GM23338 (cell line): ENCODE measurements around the gene MYLK. TPM values are rescaled to one million over a fixed set of nuclear protein-coding genes. Genes with fewer than 3 reads are reported as not detected.

Experiments
- ATAC-seq: fragments of 200-7000 bp; cut with Tn5 transposase; 3 replicates; pipeline ENCODE4 v1.9.1; 2020
- DNase-seq: peaks from one replicate; pipeline ENCODE4 v3.0.0-alpha.2; 2015; ENCODE audit warnings: low spot score
- H2AFZ ChIP-seq: fragments of 200-600 bp; sonication (generic); 2 replicates; pipeline ENCODE4 v1.8.0; 2016; ENCODE audit warnings: antibody characterized with exemption, mild to moderate bottlenecking, moderate library complexity
- H3F3A ChIP-seq: fragments of 200-600 bp; sonication (generic); replicated peaks from 2 replicates; pipeline ENCODE4 v1.8.0; 2017; ENCODE audit warnings: antibody characterized with exemption, mixed run types, low read depth
- H3K27ac ChIP-seq: fragments of 200-600 bp; sonication (generic); 2 replicates; pipeline ENCODE4 v1.6.1; 2016; ENCODE audit warnings: low read depth
- H3K27me3 ChIP-seq: fragments of 200-600 bp; sonication (generic); 2 replicates; pipeline ENCODE4 v1.8.0; 2016; ENCODE audit warnings: mild to moderate bottlenecking, mixed run types, moderate library complexity; ENCODE audit not compliant: insufficient read depth
- H3K36me3 ChIP-seq: fragments of 200-600 bp; sonication (generic); 2 replicates; pipeline ENCODE4 v1.8.0; 2016; ENCODE audit warnings: mild to moderate bottlenecking; ENCODE audit not compliant: insufficient read depth
- H3K4me1 ChIP-seq: fragments of 200-600 bp; sonication (generic); 2 replicates; pipeline ENCODE4 v1.8.0; 2016; ENCODE audit warnings: mild to moderate bottlenecking, moderate library complexity; ENCODE audit not compliant: insufficient read depth
- H3K4me2 ChIP-seq: fragments of 200-600 bp; sonication (generic); 2 replicates; pipeline ENCODE4 v1.7.1; 2017; ENCODE audit warnings: mixed run types
- H3K4me3 ChIP-seq: fragments of 200-600 bp; sonication (generic); 2 replicates; pipeline ENCODE4 v1.6.1; 2016; ENCODE audit warnings: mixed run types
- H3K79me2 ChIP-seq: fragments of 200-600 bp; sonication (generic); replicated peaks from 2 replicates; pipeline ENCODE4 v1.8.0; 2017; ENCODE audit warnings: mild to moderate bottlenecking; ENCODE audit not compliant: insufficient read depth
- H3K9me2 ChIP-seq: fragments of 200-600 bp; sonication (generic); 2 replicates; pipeline ENCODE4 v1.8.0; 2017; ENCODE audit not compliant: insufficient read depth
- H4K20me1 ChIP-seq: fragments of 200-600 bp; sonication (generic); replicated peaks from 2 replicates; pipeline ENCODE4 v1.8.0; 2017; ENCODE audit warnings: mild to moderate bottlenecking; ENCODE audit not compliant: insufficient read depth
- H3K27ac Mint-ChIP-seq: 2 replicates; pipeline ENCODE4 v1.8.0; 2020; ENCODE audit warnings: inconsistent platforms, mild to moderate bottlenecking, moderate library complexity, mixed read lengths
- H3K27me3 Mint-ChIP-seq: 3 replicates; pipeline ENCODE4 v1.8.0; 2022; ENCODE audit warnings: low read depth, mild to moderate bottlenecking, moderate library complexity, mixed read lengths, inconsistent platforms; ENCODE audit not compliant: insufficient read depth, poor library complexity
- H3K36me3 Mint-ChIP-seq: 3 replicates; pipeline ENCODE4 v1.8.0; 2021; ENCODE audit warnings: low read depth, mild to moderate bottlenecking, inconsistent platforms, moderate library complexity, mixed read lengths
- H3K4me1 Mint-ChIP-seq: 3 replicates; pipeline ENCODE4 v1.8.0; 2020; ENCODE audit warnings: mild to moderate bottlenecking, inconsistent platforms, mixed read lengths
- H3K4me3 Mint-ChIP-seq: 3 replicates; pipeline ENCODE4 v1.8.0; 2021; ENCODE audit warnings: moderate library complexity, mild to moderate bottlenecking, inconsistent platforms, mixed read lengths
- H3K9me3 Mint-ChIP-seq: 3 replicates; pipeline ENCODE4 v1.8.0; 2020; ENCODE audit warnings: moderate library complexity, mild to moderate bottlenecking, inconsistent platforms, mixed read lengths
- CREB1 ChIP-seq: fragments of 250-450 bp; sonication (Bioruptor Pico); IDR thresholded peaks from 2 replicates; pipeline ENCODE4 v1.5.0; 2020; ENCODE audit warnings: low read depth, mild to moderate bottlenecking, moderate library complexity
- CTCF ChIP-seq, 2 experiments: fragments of 200-600 bp in 1 of 2; sonication (generic) in 1 of 2; conservative IDR thresholded peaks; 2 replicates each; pipeline versions ENCODE4 v1.5.1 to v1.6.1; 2016 to 2017; ENCODE audit warnings: antibody characterized with exemption in 2 of 2, low read depth in 2 of 2, mild to moderate bottlenecking in 2 of 2, moderate library complexity in 1 of 2
- EZH2 ChIP-seq: fragments of 200-600 bp; sonication (generic); IDR thresholded peaks from one replicate; pipeline ENCODE4 v1.8.0; 2017; ENCODE audit warnings: antibody characterized with exemption, mild to moderate bottlenecking, low read depth; ENCODE audit not compliant: unreplicated experiment
- EZH2phosphoT487 ChIP-seq: fragments of 200-600 bp; sonication (generic); IDR thresholded peaks from one replicate; pipeline ENCODE4 v1.8.1; 2018; ENCODE audit warnings: antibody characterized with exemption; ENCODE audit not compliant: unreplicated experiment
- JUNB ChIP-seq: IDR thresholded peaks from one replicate; pipeline ENCODE4 v1.6.1; 2016; ENCODE audit warnings: antibody characterized with exemption; ENCODE audit not compliant: unreplicated experiment
- NANOG ChIP-seq: IDR thresholded peaks from 2 replicates; pipeline ENCODE4 v1.6.1; 2016; ENCODE audit warnings: antibody characterized with exemption, borderline replicate concordance
- REST ChIP-seq: IDR thresholded peaks from one replicate; pipeline ENCODE4 v1.6.1; 2018; ENCODE audit warnings: antibody characterized with exemption; ENCODE audit not compliant: unreplicated experiment
- ZNF331 ChIP-seq: fragments of 250-450 bp; sonication (Bioruptor Pico); IDR thresholded peaks from 2 replicates; pipeline ENCODE4 v1.5.0; 2020; ENCODE audit warnings: low read depth, mild to moderate bottlenecking, moderate library complexity
- ZNF462 ChIP-seq: fragments of 250-450 bp; sonication (Bioruptor Pico); IDR thresholded peaks from 2 replicates; pipeline ENCODE4 v1.5.0; 2020; ENCODE audit warnings: mild to moderate bottlenecking, moderate library complexity
- polyA plus RNA-seq: library from polyadenylated mRNA; unstranded; fragments of >200 nt; fragmentation: Nextera tagmentation; extraction: Ambion mirVana; gene quantifications from 2 replicates; pipeline ENCODE4 v1.2.1, GENCODE V29; 2016
- total RNA-seq: library from RNA; depleted of rRNA; stranded (reverse); fragments of >200 nt; shearing (Covaris generic); gene quantifications from 2 replicates; pipeline ENCODE4 v1.2.3, GENCODE V29; 2014

The MYLK gene
- total and polyA plus RNA-seq, 2 experiments from 2014 or later = 11.5 to 17.9 TPM

- no peak for TF ChIP-seq ZNF331 (CRISPR knock-in tag)
- TF ChIP-seq EZH2phosphoT487 = no peak
- no peak for TF ChIP-seq NANOG
These were observed 213.4 kb downstream of the MYLK start (continued) for GRCh38 chr3:123670743-123671142.

- DNase-seq (no peak), ATAC-seq (no peak)
- Histone ChIP-seq H3K9me2 (no peaks in the 10 kb centered on the region), H2AFZ (no peak overlapping the region), H4K20me1 (no peaks in the 10 kb centered on the region), H3K36me3 (no peaks in the 10 kb centered on the region), H3K4me1 (no peaks in the 10 kb centered on the region), H3F3A (no peaks in the 10 kb centered on the region), H3K4me3 (no peak overlapping the region), H3K4me2 (no peak overlapping the region), H3K27me3 (no peaks in the 10 kb centered on the region), H3K27ac (no peak overlapping the region), H3K79me2 (no peaks in the 10 kb centered on the region)
- H3K27me3 Mint-ChIP-seq = peaks cover 6% of the 10 kb centered on the region
- no peak overlapping the region for H3K27ac Mint-ChIP-seq
- H3K4me1 Mint-ChIP-seq = peaks cover 4% of the 10 kb centered on the region; the same call in 2 of the 3 replicates
- TF ChIP-seq ZNF331 (CRISPR knock-in tag) (no peak), EZH2 (no peak), EZH2phosphoT487 (no peak), REST (no peak), CTCF (conservative IDR thresholded peaks at IDR 0.05; ENCODE audit: low read depth in 2 of 2) (no peak), JUNB (no peak), CREB1 (CRISPR knock-in tag) (no peak)
- no peaks in the 10 kb centered on the region for H3K9me3 Mint-ChIP-seq
- H3K36me3 Mint-ChIP-seq = no peaks in the 10 kb centered on the region; the same call in 2 of the 3 replicates
- no peak overlapping the region for H3K4me3 Mint-ChIP-seq
These were observed 215.2 kb downstream of the MYLK start for GRCh38 chr3:123668906-123669305.

GRCh38 chr3:123667784-123668183, 216.3 kb downstream of the MYLK start:
- no peak overlapping the region for H3K4me3 Mint-ChIP-seq
- Histone ChIP-seq H3K36me3 (no peaks in the 10 kb centered on the region), H3K4me2 (no peak overlapping the region), H4K20me1 (no peaks in the 10 kb centered on the region), H3K79me2 (no peaks in the 10 kb centered on the region), H3K4me1 (no peaks in the 10 kb centered on the region), H3K4me3 (no peak overlapping the region), H3F3A (no peaks in the 10 kb centered on the region), H3K27ac (no peak overlapping the region), H3K9me2 (no peaks in the 10 kb centered on the region), H3K27me3 (no peaks in the 10 kb centered on the region), H2AFZ (no peak overlapping the region)
- no peaks in the 10 kb centered on the region; the same call in 2 of the 3 replicates for H3K4me1 Mint-ChIP-seq
- peaks cover 11% of the 10 kb centered on the region for H3K27me3 Mint-ChIP-seq
- DNase-seq (no peak), ATAC-seq (no peak)
- no peak overlapping the region for H3K27ac Mint-ChIP-seq
- no peaks in the 10 kb centered on the region; the same call in 2 of the 3 replicates for H3K9me3 Mint-ChIP-seq
- H3K36me3 Mint-ChIP-seq = peaks cover 4% of the 10 kb centered on the region; the same call in 1 of the 3 replicates
- TF ChIP-seq ZNF462 (CRISPR knock-in tag) = no peak
- TF ChIP-seq EZH2phosphoT487 = no peak
- TF ChIP-seq CREB1 (CRISPR knock-in tag) = no peak
